NCI-H1930 (cell line): ENCODE data around the gene NPHP4.
A peak's percentile ranks its signal among the peaks of the same experiment; 100 is the strongest.

Source experiments
- DNase-seq, 2 experiments: peaks; one replicate each; lab custom pipeline; 2025; lab: John Stamatoyannopoulos, UW

The NPHP4 gene

DNA sequence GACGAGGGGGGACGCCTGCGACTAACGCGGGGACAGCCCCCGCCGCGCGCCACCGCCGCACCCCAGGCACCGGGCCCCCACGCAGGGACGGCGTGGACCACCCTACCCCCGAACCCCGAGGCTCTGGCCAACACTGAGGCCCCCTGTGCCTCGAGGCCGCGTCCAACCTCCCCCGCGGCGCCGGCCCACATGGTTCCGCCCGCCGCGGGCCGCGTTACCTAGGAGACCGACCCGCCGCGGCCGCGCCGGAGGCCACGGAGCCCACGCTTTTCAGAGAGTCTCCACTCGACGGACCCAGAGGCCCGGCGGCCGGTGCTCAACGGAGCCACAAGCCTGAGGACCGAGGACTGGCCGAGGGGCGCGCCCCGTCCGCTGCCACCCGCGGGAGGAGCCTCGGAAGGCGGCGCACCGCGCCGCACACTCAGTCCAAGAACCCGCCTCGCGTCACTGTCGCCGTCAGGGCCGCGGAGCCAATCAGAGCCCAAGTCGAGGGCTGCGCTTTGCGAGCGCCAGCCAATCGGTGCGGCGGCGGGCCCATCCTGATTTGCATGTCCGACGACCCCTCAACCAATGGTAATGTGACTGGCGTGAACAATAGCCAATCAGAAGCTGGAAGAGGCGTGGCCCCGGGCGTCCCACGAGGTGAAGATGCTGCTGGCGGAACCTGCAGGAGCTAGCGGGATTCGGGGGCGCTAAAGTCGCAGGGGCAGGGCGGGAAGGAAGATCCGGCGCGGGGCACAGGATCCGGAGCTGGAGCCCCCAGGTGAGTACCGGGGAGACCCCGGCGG, at the start of gene NPHP4:
NPHP4 (minus strand) TSS at position 400 of the 788 bp plus-strand sequence. CDS start 6,136 bp downstream, outside the sequence.
- peak; percentile 99 for DNase-seq

DNA sequence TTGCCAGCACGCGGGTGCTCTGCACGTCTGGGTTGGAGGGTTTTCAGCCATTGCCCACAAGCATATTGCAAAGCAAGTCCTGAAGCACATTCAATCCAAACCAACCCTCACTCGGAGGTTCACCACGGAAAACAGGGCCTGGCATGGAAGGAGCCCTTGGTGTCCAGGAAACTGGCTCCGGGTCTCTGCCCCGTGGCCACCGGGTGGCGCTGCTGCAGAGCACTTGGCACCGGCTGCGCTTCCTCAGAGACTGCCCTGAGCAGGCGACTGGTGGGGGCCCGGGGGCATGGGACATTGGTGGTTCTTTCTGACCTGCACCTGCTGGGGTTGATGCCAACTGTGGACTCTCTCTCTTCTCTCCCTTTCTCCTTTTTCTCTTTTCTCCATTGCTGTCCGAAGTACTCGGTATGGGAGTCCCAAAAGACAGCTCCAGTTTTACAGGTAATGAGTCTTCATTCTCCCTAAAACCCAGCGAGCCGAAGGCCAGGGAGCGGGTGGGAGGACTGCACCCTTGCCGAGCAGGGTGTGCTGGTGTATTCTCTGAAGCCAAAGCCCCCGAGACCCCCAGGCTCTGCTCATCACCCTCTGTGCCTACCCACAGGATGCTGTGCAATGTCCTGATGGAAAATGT, 49.3 kb upstream of the NPHP4 start:
- peak in 1 of 2 experiments; percentile 45 for DNase-seq

DNA sequence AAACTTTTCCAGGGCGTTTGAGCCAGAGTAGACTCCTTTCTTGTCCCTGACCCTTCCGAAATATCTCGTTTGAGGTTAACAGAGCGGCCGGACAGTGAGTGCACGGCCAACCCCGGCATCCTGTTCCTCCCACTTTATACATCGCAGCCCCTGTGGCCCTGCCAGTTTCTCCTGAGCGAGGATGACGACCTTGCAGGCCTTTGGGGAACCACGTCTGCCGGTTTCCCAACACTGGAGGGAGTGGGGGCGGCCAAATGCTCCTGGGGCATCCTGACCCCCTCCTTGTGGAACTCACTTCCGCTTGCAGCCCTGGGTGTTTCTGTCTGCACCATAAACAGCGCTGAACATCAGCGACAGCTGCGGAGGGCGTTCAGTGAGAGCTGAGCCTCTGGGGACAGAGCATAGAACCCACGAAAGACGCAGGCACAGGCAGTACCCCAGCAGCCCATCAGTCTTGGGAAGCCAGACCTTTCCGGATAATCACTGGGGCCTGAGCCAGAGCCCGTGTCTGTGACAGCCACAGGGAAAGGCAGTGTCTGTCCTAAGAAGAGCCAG, 48.7 kb upstream of the NPHP4 start:
- no peak for DNase-seq

DNA sequence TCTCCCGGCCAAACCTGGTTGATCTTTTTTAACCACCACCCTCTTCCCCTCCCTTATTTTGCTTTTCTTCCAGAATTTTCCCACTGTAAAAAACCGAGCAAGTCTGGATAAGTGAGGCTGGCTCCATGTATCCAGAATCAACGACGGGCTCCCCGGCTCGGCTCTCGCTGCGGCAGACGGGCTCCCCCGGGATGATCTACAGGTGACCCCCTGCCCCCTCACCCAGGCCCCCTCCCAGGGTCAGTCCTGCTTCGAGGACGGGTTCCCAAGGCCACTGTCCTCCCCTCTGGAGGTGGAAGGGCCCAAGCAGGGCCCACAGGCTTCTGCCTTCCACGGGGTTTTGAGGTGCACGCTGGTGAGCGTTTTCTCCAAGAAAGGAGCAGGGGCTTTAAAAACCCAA, 48.2 kb upstream of the NPHP4 start:
- DNase-seq = no peak

DNA sequence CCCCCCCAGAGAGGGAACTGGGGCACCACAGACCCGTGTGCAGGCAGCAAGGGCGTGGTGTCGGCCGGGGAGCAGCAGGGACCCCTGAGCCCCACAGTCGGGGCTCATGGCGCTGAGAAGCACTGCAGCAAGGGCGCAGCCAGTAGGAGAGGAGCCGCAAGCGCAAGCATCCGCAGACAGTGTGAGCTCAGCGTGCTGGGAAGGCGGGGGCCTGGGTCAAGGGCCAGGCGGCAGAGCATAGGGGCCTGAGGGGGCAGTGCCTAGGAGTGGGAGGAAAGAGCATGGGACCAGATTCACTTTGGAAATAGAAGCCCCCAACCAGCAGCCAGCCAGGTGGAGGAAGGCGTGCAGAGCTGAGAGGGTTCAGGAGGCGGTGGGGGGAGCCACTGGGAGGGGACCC, 46.8 kb upstream of the NPHP4 start:
- DNase-seq = no peak

DNA sequence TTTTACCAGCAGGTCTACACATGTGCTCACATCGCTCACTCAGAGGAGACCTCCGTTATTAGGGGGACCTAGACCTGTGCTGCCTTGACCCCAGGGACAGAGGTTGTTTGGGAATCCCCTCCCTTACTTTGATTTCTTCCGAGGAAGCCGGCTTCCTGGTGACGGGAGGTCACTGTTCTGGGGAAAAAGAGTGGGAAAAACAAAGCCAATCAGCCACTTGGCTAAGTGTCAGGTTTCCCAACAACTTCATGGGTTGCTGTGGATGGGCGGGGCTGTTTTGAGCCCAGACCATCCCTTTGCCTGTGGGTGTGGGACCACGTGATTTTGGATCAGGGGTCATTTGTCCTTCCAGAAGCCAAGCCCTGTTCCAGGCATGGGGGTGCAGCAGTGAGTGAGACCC, 46.4 kb upstream of the NPHP4 start:
- no peak for DNase-seq

DNA sequence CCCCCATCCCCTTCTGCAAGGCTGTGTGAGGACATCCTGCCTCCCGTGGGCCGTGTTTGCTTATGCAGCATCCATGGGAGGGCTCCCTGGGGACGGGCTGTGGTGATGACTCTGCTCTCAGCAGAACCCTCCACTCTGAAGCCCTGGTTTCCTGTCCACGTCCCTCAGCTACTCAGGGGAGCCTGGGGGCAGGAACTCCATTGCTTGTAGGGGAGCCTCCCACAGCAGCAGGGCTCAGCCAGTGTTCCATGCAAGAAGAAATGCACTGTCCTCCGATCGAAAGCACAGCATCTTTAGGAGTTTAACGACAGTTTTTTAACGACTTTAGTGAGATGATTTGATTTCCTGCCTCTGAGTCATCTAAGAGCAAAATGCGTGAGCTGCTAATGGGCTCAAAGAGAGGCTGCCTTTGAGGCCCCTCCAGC, 45.1 kb upstream of the NPHP4 start:
- no peak for DNase-seq

DNA sequence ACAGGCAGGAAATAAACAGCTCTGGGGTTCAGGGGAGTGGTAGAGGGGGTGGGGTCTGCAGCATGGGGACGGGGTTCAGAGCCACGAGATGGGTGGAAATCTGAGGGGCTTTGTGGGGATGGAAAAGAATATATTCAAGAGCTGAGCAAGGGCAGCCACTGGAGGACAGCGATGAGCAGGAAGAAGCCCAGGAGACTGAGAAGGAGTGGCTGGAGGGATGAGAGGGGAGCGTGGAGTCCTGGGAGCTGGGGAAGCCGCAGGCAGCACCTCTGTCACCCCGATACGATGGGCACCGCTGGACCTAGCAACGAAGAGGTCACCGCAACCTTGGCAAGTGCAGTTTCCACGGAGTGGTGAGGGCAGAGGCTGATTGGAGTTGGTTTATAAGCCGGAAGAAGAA, 43.5 kb upstream of the NPHP4 start:
- no peak for DNase-seq

DNA sequence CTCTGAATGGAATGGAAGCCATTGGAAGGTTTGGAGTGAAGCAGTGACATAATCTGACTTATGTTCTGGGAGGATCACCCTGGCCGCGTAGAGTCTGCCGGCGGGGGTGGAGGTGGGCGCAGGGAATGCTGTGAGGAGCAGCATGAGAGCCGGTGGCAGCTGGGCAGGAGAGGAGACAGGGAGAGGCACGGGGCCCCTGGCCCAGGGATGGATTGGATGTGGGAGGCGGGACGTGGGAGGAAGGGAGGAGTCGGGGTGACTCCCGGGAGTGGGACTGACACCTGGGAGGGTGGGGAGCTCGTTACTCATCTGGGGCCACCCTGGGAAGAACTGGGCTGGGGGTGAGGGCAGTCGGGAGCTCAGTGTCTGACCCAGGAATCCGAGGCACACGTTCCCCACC, 43.1 kb upstream of the NPHP4 start:
- no peak for DNase-seq

DNA sequence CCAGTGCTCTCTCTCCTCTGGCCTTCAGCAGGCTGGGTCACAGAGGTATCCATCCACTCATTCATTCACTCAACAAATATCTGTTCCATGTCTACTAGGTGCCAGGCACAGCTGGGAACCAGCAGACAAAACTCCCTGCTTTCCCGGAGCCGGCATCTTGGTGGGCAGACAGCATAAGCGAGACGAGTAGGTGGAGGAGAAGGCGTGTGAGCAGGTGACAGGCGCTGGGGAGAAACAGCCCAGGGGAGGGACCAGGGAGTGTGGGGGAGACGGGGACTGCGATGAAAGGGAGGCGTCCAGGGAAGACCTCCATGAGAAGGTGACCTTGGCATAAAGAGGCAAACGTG, 42.5 kb upstream of the NPHP4 start:
- DNase-seq = no peak

DNA sequence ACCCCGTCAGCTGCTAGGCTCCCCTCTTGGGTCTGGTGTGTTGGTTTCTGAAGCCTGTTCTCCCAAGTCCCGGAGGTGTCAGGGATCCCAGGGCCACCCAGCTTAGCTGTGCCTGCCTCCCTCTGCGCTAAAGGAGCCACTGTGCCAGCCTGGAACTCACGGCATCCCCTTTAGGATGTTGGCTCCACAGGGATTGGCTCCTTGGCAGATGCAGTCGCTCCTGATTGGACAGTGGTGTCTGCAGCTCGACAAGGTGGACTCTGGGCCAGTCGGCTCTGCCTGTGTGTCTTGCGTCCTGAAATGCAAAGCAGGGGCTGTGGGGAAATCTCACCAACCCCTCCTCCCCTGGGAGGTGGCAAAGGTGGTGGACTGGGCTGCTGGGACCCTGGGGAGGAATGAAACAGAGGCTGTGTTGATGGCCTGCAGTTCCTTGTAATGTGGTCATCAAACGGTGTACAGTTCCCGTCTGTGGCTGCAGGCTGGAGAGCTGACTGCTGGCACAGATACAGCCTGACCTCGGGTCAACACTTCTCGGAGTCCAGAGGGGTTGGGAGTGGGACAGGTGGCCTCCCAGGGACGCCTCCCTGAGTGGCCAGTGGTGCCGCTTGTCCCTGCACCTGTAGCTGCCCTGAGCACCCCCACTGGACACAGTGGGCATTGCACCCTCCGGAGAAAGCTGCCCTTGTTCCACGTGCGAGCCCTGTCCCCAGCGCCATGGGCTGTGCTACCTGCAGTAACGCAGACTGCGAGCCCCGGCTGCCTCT, 41.9 kb upstream of the NPHP4 start:
- DNase-seq = peak; percentile 25 to 58

DNA sequence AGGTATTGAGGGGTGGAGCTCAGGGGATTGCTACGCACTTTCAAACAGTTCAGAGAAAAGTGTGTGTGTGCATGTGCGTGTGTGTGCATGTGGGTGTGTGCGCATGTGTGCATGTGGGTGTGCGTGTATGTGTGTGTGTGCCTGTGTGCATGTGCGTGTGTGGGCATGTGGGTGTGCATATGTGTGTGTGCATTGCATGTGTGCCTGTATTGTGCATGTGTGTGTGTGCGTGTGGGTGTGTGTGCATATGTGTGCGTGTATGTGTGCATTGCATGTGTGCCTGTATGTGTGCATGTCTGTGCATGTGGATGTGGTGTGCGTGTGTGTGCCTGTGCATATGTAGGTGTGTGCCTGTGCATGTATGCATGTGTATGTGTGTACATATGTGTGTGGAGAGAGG, 40.9 kb upstream of the NPHP4 start:
- DNase-seq = no peak

DNA sequence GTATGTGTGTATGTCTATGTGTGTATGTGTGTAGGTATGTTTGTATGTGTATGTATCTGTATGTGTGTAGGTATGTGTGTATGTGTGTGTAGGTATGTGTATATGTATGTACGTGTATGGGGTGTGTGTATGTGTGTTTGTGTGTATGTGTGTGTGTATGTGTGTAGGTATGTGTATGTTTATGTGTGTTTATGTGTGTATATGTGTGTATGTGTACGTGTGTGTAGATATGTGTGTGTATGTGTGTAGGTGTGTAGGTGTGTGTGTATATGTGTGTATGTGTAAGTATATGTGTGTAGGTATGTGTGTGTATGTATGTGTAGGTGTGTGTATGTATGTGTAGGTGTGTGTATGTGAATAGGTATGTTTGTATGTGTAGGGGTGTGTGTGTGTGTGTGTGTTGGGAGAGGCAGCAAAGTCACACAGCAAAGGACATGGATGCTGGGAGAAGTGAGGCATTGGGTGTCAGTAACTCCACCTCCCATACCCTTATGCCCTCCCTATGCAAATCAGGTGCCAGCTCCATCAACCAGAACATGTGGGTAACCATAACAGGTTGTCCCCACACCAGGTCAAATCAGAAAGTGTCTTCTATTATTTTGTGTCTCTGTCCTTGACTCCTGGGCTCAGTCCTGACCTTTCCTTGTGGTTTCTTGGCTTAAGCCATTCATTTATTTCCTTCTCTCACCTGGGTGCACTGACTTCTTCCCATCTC, 38.5 kb upstream of the NPHP4 start:
- no peak for DNase-seq

DNA sequence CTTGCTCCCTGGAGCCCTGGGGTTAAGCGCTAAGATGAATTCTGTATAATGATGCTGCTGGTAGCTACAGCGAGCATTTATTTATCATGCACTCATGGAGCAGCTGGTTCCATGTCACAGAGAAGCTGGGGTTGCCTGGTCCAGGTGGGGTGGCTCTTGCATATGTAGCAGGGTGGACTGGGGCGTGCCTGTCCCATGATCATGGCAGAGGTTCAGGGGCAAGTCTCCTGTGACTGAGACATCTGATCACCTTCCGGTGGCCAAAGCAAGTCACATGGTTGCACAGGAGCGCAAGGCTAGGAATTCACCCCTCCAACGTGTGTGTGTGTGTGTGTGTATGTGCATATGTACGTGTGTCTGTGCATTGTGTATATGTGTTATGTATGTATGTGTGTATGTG, 37.9 kb upstream of the NPHP4 start:
- no peak for DNase-seq

DNA sequence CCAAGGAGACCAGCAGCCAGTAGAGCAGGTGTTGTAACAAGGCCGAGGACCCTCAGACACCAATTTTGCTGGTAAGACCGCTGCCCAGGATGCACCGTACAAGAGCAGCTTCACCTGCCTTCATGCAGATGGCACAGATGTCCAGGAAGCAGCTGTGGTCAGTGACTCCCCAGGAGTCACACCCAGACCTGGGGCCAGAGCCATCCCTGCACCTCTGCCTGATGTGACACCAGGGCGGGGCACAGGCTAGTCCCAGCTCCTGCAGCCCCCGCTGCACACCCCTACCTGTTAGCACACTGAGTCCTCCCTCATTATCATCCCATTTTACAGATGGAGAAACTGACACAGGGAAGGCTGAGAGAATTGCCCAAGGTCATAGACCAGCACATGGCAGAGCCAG, 37.1 kb upstream of the NPHP4 start:
- DNase-seq = no peak

DNA sequence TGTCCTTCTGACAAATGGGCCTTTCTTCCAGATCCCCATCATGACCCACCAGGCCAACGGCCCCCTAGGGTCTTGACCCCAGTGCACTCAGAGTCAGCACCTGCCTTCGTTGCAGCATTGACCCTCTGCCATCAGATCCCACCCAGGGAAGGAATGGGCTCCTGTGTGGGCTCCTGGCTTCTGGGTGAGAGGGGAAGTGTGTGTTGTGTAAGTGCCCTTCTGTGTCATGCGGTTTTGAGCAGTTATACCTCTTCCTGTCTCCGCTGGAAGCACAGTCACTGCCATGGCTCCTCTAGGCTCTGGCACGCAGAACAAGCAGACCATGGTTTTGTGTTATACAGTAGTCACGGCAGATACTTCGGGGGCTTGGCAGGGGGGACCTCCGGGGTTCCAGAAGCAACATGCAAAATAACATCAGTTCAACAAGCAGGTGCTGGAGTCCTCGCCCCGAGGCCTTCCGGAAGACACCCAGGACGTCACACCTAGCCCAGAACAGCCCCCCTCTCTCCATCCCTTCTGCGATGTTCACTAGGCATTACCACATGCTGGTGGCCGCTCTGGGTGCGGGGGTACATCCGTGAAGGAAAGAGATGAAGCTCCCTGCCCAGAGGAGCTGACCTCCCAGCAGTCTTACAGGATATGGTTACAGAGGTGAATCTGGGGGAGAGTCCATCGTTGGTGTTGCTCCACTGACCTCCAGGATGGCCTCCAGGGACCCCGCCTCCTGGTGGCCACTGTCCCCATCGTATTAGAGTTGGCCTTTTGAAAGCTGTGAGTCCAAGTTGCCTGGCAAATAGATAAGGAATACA, 36.0 kb upstream of the NPHP4 start:
- no peak for DNase-seq

DNA sequence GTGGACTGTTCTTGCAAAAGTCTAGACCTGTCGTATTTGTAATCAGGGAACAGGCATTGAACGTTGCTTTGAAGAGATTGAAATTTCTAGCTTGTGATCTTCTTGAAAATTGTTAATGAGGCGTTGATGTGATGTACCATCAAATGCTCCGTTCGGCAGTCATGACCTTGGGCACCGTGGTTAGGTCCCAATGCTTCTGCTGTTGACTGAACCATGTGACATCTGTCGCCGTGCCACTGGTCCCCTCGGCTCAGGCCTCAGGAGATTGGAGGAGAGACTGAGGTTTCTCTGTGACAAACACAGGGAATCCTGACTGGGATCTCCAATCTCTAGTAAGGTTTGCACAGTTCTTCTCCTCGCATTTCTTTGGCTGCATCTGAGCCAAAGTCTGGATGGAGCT, 35.4 kb upstream of the NPHP4 start:
- DNase-seq = no peak

DNA sequence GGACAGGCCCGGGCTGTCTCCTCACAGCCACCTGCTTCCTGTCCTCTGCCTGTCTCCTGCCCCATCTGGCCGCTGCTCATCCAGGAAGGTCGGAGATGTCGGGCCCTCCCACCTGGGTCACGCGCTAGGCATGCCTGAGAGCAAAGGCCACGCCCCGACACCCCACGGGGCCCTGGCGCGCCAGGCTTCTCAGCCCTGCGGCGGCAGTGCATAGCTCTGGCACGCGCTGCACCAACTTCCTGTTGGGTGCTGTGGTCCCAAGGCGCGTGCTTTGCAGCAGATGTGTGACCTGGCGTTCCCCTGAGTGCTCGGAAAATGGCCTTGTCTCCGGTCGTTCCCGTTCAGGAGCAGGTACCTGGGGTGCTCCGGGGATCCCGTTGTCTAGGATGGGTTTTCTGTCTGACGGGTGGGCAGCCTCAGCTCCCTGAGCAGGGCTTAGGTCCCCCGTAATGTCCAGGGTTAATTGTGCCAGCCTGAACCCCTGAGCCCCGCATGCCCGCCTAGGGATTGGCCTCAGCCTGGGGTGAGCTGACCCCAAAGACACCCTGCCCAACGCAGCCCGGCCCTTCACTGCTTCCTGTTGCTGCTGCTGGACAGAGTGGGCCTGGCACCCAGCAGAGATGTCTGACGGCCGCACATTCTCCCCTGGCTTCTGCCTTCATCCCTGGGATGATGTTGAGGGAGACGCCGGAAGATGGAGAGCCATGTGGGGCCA, 34.0 kb upstream of the NPHP4 start:
- DNase-seq = no peak

DNA sequence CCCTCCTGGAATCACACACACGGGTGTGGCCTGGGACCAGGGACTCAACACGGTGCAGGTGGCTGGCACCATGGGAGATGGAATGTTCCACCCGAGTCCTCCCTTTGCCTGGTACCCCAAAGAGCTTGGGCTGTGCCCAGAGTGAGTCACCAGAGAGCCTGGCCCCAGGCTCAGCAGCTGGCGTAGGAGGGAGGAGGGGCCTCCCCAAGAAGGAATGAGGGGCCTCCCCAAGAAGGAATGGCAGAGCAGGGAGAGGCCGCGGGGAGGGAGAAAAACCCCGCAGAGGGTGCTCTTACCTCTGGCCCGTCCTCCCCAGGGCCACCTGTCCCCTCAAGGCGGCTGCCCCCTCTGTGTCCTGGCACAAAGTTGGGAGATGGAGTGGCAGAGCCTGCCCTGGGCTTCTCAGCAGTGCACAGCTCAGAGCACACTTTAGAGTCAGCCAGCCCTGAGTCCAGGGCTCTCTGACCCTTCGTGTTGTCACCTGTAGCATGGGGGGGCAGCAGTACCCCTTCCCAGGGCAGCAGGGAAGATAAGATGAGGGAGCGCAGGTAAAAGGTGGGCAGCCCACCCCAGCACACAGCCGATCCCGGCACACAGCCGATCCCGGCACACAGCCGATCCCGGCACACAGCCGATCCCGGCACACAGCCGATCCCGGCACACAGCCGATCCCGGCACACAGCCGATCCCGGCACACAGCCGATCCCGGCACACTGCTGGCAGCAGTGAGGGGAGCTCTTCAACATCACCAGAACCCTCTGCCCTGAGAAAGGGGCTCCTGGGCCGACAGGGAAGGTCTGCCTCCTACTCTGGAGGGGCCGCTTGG, 33.3 kb upstream of the NPHP4 start:
- no peak for DNase-seq

DNA sequence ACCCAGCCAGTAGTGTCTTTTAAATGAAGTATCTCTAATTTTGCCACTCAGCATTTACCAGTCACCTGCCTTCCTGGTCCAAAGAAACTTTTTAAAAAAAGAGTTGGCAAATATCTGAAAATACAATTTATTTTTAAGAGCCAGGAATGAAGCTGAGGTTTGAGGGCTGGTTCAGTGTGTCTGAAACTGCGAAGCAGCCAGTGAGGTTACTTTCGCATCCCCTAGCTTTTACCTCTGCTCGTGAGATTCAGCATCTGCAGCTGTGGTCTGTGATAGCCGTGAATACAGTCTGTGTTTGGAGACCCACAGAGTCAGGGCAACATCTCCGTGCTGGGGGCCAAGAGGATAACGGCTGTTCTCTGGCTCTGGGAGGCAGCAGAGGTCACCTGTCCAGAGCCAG, 32.2 kb upstream of the NPHP4 start:
- DNase-seq = no peak
